Measurements from ENCODE around the gene GPR137.
A peak's percentile ranks its signal among the peaks of the same experiment; 100 is the strongest.

The GPR137 gene

DNA sequence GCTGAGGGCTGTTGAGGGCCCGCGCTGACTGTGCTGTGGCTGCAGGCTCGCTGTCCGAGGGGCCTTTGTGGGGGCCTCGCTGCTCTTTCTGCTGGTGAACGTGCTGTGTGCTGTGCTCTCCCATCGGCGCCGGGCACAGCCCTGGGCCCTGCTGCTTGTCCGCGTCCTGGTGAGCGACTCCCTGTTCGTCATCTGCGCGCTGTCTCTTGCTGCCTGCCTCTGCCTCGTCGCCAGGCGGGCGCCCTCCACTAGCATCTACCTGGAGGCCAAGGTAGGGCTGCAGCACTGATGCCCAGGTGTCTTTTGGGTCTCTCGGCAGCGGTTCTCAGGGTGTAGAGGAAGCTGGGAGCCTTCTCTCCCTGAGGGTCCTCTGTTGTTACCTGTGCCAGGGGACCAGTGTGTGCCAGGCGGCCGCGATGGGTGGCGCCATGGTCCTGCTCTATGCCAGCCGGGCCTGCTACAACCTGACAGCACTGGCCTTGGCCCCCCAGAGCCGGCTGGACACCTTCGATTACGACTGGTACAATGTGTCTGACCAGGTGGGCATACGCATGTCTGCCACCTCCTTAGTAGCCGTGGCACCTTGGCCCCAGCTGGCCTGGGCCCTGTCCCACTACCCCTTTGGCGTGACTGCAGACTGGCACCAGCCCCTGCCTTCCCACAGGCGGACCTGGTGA, 2.2 kb downstream of the GPR137 start:
- no peak for DNase-seq

- DNase-seq = no peak
Observed at GRCh38 chr11:64288353-64288750, 2.7 kb downstream of the GPR137 start.

GRCh38 chr11:64289002-64289564, 3.4 kb downstream of the GPR137 start:
- DNase-seq = no peak

DNA sequence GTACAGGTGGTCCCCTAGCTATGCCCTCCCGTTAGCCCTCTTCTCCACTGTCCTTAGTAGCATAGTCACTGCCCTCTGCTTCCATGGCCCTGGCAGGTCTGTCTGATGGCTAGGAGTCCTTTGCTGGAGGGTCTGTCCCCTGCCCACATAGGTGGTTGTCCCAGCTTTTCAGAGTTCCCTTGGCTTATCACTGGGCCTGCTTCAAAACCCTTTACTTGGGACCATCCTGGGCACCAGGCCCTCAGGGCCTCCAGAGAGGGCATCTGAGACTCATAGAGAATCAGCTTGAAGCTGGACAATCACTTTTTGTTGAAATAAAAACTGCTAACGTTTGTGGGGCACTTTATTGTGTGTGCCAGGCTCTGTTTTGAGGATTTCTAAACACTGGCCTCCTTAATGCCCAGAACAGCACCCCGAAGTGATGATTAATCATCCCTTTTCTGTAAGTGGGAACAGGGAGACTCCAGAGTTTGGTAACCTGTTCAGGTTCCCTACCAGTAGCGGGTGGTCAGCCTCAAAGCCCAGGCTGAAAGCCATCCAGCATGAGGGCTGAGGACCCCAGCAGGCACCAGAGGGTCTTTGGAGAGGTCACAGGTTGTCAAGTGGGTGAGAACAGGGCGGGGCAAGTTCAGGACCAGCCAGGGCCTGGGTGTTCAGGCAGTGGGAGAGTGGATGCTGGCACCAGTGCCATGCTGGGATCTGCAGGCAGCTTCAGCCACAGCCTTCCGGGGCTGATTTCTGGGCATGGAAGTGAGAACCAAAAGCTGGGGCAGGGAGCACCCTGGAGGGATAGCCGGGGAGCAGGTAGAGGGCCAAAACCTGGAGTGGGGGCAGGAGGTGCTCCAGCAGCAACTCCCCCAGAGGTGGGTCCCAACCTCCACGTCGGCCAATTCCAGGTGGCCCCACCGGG, 5.0 kb downstream of the GPR137 start:
- no peak for DNase-seq

DNA sequence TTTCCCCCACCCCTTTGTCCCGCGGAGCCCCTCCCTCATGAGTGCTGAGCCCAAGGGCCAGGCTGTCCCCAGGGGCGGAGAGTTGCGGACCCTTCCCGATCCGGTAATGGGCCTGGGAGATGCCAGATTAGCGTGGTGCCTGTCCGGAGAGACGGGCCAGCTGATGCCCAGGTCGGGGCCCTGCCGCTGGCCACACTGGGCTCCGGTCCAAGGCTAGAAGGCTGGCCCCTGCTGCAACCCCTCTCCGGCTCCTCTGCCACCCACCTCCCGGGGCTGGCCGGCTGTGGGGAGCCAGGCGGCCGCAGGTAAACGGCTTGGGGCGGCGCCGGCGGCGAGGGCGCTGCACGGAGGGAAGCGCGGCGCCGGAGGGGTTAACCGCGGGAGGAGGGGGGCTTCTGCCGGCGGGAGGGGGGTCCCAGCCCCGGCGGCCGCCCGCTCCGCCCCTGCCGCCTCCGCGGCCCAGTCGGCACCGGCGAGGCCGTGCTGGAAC, 5.7 kb downstream of the GPR137 start, which contains the start of gene KCNK4:
TSS of gene KCNK4 (plus strand) at position 41 of the 490 bp plus-strand sequence. CDS start 1,717 bp downstream, outside the sequence.
- no peak for DNase-seq

DNA sequence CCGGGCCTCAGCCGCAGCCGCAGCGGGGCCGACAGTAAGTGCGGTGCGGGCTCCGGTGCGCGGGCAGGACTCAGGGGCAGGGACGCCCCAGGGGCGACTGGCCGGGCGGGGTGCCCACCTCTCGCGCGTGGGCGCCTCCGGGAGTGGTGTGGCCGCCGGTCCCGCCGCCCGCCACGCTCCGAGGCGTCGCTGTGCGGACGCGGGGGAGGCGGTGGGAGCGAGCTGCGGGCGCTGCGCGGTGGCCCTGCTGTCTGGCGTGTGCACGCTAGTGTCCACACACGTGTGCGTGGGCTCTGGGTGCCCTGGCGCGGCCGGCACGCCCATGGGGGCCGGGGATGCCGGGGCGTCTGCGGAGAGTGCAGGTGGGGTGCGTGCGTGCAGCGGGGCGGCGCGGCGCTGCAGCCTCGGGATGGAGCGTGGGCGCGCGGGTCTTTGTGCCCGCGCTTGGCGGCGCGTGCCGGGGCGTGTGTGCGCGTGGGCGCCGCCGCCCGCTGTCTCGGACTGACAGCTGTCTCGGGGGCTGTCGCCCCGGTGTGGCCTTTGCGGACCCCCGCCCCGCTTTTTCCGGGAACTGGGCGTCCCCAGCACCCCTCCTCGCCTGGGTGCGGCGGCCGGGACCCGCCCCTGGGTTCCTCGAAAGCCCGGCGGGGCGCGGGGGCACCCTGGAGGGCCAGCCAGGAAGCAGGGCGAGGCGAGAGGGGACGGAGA, 6.3 kb downstream of the GPR137 start:
- DNase-seq = no peak

- DNase-seq = no peak
Observed at GRCh38 chr11:64292460-64293254, 7.0 kb downstream of the GPR137 start.

DNA sequence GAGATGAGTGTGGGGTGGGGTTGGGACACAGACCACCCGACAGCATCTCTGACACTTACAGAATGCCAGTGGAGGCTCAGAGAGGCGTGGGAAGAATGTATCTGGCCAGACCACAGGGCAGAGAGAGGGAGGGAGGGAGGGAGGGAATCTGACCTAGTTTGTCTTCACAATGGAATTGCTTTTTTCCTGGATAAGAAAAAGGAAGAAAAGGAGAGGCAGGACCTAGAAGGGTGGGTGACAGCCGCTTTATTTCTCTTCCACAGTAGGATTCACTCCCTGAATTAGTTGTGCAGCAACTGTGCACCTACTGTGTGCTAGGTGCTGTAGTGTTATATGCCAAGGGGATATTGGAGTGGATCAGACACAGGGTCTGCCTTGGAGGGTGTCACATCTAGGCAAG, 9.1 kb downstream of the GPR137 start:
- DNase-seq = no peak

DNA sequence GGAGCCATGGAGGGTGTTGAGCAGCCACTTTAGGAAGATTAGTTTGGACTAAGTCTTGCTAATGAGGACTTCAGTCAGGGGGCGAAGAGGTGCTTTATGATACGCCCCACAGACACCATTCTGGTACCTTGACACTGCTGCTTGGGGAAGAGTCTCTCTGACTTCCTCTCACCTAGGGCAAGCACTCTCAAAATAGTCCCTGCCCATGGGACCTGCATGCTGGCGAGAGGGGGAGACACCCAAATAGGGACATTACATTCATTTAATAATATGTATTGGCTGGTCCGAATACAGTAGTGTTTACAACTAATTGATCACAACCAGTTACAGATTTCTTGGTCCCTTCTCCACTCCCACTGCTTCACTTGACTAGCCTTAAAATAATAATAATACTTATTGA, 10.1 kb downstream of the GPR137 start:
- no peak for DNase-seq

GRCh38 chr11:64296236-64296635, 10.6 kb downstream of the GPR137 start:
- DNase-seq = no peak

DNA sequence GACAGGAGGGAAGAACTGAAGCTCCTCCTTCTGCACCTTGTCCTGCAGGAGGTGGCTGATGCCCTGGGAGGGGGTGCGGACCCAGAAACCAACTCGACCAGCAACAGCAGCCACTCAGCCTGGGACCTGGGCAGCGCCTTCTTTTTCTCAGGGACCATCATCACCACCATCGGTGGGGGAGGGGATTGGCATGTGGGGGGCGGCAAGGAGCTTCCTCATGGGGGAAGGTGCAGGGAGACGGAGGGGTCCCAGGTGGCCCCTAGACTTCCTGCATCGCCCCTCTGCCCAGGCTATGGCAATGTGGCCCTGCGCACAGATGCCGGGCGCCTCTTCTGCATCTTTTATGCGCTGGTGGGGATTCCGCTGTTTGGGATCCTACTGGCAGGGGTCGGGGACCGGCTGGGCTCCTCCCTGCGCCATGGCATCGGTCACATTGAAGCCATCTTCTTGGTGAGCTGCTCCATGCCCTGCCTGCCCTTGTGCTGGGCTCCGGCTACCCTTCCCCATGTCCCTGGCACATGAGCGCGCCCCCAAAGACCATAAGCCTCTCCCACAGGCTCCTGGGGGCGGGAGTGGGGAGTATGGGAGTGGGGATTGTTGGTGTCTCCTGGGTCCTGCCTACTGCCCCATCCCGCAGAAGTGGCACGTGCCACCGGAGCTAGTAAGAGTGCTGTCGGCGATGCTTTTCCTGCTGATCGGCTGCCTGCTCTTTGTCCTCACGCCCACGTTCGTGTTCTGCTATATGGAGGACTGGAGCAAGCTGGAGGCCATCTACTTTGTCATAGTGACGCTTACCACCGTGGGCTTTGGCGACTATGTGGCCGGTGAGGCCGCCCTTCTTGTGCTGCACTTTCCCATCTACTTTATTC, 11.4 kb downstream of the GPR137 start:
- DNase-seq = no peak

- no peak for DNase-seq
Observed at GRCh38 chr11:64297699-64298358, 12.2 kb downstream of the GPR137 start.

DNA sequence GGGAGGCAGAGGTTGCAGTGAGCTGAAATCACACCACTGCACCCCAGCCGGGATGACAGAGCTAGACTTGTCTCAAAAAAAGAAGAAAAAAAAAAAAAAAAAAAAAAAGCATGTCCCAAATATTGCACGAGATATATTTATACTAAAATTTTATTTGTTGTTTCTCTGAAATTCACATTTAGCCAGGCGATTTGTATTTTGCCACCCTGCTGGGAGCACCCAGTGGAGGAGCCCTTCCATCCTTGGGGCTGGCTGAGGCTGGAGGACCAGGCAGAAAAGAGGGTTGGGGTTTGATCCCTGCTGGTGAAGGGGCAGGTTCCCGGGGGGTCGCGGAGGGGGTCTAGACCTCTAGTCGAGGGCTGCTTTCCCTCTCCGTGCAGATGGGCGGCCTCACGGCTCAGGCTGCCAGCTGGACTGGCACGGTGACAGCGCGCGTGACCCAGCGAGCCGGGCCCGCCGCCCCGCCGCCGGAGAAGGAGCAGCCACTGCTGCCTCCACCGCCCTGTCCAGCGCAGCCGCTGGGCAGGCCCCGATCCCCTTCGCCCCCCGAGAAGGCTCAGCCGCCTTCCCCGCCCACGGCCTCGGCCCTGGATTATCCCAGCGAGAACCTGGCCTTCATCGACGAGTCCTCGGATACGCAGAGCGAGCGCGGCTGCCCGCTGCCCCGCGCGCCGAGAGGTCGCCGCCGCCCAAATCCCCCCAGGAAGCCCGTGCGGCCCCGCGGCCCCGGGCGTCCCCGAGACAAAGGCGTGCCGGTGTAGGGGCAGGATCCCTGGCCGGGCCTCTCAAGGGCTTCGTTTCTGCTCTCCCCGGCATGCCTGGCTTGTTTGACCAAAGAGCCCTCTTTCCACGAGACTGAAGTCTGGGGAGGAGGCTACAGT, 13.6 kb downstream of the GPR137 start:
- no peak for DNase-seq

DNA sequence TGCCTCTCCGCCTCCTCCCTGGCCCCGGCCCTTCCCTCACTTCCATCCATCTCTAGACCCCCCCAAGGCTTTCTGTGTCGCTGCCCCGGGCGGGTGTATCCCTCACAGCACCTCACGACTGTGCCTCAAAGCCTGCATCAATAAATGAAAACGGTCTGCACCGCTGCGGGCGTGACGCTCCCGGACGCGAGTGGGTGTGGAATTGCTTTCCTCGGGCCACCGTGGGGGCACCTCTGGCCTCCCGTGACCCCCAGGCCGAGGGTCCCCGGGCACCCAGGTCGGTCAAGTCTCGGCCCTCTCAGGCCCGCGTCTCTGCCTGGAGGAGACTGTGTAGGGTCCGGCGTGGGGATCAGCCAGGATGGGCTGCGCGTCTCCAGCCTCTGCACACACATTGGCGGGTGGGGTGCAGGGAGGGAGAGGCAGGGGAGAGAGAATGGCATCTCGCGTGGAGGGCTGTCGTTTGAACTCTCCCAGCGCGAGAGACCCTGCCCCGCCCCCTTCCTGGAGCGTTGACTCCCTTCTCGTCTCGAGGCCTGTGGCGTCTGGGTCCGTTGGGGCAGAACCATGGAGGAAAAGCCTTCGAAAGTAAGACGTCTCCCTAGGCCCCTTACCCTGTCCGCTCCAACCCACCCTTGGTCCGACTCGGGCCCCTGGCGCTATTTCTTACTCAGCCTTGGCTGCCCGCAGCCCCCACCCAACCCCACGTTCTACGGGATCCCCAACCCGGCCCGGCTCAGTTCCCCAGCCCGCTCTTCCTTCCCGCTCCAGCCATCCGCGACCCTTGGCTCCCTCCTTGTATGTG, 14.4 kb downstream of the GPR137 start, which contains the start of gene CATSPERZ:
TSS of gene CATSPERZ (plus strand) at position 512 of the 802 bp plus-strand sequence. CDS start at position 565, 53 bp downstream.
- DNase-seq = no peak

- no peak for DNase-seq
Observed at GRCh38 chr11:64303109-64304031, 17.7 kb downstream of the GPR137 start.

DNA sequence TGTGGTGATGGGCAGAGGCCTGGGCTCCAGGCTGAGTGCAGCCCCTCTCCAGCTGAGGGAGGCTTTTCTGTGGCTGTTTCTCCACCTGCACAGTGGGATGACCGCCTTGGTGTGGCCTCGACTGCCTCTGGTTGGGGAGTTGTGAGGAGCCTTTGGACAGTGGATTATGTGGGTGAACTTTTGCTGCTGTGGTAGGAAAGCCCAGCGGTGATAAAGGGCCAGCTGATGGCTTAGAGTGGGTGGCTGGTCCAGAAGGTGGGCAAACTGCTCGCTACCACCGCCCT, 18.3 kb downstream of the GPR137 start:
- DNase-seq = no peak

DNA sequence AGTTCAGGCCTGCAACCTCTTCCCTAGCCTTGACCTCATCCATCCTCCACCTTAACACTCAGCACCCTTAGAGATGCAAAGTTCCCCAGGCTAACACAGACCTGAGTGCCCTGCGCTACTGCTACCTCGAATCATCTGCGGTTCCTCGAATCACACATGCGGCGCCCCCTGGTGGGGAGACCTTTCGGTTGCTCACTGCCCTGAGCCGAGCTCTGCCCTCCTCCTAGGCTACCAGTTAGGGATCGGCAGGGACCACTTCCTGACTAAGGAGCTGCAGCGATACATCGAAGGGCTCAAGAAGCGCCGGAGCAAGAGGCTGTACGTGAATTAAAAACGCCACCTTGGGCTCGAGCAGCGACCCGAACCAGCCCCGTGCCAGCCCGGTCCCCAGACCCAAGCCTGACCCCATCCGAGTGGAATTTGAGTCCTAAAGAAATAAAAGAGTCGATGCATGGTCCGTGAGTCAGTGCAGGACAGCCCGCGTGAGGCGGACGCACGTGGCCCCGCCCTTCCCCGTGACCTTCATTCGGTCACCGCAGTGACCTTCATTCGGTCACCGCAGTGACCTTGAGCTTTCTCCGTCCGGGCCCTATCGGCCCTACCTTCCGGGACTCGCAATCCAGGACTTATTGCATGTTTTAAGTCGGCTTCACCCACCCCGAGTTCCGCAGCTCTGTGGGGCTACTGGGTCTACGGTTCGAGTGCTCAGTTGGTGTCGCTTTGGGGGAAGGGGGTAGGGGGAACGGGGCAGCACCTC, 18.8 kb downstream of the GPR137 start:
- DNase-seq = peak; percentile 81

All from amniotic stem cell (primary cell).